HPDE6-E6E7 (cell line): ENCODE data around the gene FGF22.

Experiments
- DNase-seq: peaks from one replicate; pipeline ENCODE4 v3.0.0; 2011; ENCODE audit warnings: missing footprints; ENCODE audit errors: extremely low spot score

FGF22 gene

GRCh38 chr19:643736-644135 is 4.1 kb downstream of the FGF22 start:
- DNase-seq: no peak

- DNase-seq: no peak
Observed at GRCh38 chr19:644363-644762, 4.7 kb downstream of the FGF22 start.

GRCh38 chr19:644789-645188 is 5.1 kb downstream of the FGF22 start:
- DNase-seq: no peak

- no peak for DNase-seq
Observed at GRCh38 chr19:645912-646778, 6.5 kb downstream of the FGF22 start.

- DNase-seq: no peak
Observed at GRCh38 chr19:646779-647565, 7.3 kb downstream of the FGF22 start.

GRCh38 chr19:647566-648284 is 8.0 kb downstream of the FGF22 start:
- DNase-seq: no peak

GRCh38 chr19:648305-648704 is 8.6 kb downstream of the FGF22 start:
- no peak for DNase-seq

- no peak for DNase-seq
Observed at GRCh38 chr19:648904-649801, 9.5 kb downstream of the FGF22 start.

- no peak for DNase-seq
Observed at GRCh38 chr19:650121-650520, 10.4 kb downstream of the FGF22 start.

- DNase-seq: no peak
Observed at GRCh38 chr19:651114-651818, 11.6 kb downstream of the FGF22 start.

GRCh38 chr19:651991-652390 is 12.3 kb downstream of the FGF22 start:
- DNase-seq: no peak

- DNase-seq: no peak
Observed at GRCh38 chr19:652467-653389, 13.0 kb downstream of the FGF22 start.

GRCh38 chr19:653425-653824 is 13.7 kb downstream of the FGF22 start:
- no peak for DNase-seq

GRCh38 chr19:655691-656090 is 16.0 kb downstream of the FGF22 start:
- no peak for DNase-seq

- DNase-seq: no peak
Observed at GRCh38 chr19:656751-657559, 17.3 kb downstream of the FGF22 start.

GRCh38 chr19:657611-658010 is 17.9 kb downstream of the FGF22 start:
- DNase-seq: no peak

- DNase-seq: no peak
Observed at GRCh38 chr19:658059-658839, 18.6 kb downstream of the FGF22 start.
